Lower lobe of right lung (tissue), 2 donors: ENCODE results near the gene STMP1. TPM values are rescaled to one million over a fixed set of nuclear protein-coding genes. Genes with fewer than 3 reads are reported as not detected.
A peak's percentile ranks its signal among the peaks of the same experiment; 100 is the strongest.

ENCODE experiments used
- ATAC-seq, 2 donors: fragments of 200-7000 bp; cut with Tn5 transposase; one replicate each; pipeline ENCODE4 v1.9.1; 2020 to 2022; ENCODE audit warnings: mild to moderate bottlenecking in 2 of 2, moderate library complexity in 2 of 2
- DNase-seq: peaks from one replicate; pipeline ENCODE4 v3.0.0-alpha.2; 2020
- H3K27ac ChIP-seq: fragments of 200-600 bp; one replicate; pipeline ENCODE4 v1.8.0; 2022
- H3K27me3 ChIP-seq: fragments of 200-600 bp; one replicate; pipeline ENCODE4 v1.8.0; 2022; ENCODE audit warnings: low read depth
- H3K36me3 ChIP-seq: fragments of 200-600 bp; one replicate; pipeline ENCODE4 v1.8.0; 2022; ENCODE audit warnings: mild to moderate bottlenecking
- H3K4me1 ChIP-seq: fragments of 200-600 bp; one replicate; pipeline ENCODE4 v1.8.0; 2022
- H3K4me3 ChIP-seq: fragments of 200-600 bp; one replicate; pipeline ENCODE4 v1.8.0; 2022; ENCODE audit warnings: mild to moderate bottlenecking
- H3K9me3 ChIP-seq: fragments of 200-600 bp; one replicate; pipeline ENCODE4 v1.8.0; 2022
- intact Hi-C: fragments of 100-400 bp; cut with DNase I; formaldehyde crosslinking; loops from one replicate; pipeline ENCODE4 v1.11.0; 2022
- total RNA-seq: library from RNA; stranded (reverse); fragmentation: NEBNext Ultra II Directional; extraction: Animal tissue kit (Norgen Biotek cat#: 25700); gene quantifications from one replicate; pipeline ENCODE4 v1.2.1, GENCODE V29; 2021
- TF ChIP-seq, protein P1 (sequence below): fragments of 200-600 bp; IDR thresholded peaks from one replicate; pipeline ENCODE4 v1.8.0; 2022; ENCODE audit warnings: antibody characterized with exemption, mild to moderate bottlenecking
- donor health status: DM: no; HTN: yes; CAD: no; lungs with severe emphysema.

Gene STMP1
- total RNA-seq, 1 donor from 2014 or later, result 24.3 TPM

DNA sequence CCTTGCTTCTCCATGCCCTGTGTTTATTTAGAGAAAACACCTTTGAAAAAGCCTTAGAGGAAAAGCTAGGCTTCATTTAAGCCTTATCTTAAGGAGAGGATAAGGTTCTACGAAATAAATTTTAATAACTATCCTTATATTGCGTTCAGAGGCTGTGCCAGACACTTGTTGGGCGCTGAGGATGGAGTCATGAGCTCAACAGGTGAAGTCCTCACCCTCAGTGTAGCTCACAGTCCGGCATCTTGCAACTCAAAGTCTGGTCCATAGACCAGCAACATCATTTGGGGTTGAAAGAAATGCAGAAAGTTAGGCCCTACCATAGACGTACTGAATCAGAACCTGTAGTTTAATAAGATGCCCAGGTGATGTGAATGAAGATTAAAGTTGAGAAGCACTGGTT, 3.8 kb upstream of the STMP1 start:
- Histone ChIP-seq H3K36me3 (no peaks in the 10 kb centered on the region), H3K27me3 (no peaks in the 10 kb centered on the region), H3K27ac (no peak overlapping the region), H3K4me3 (no peak overlapping the region), H3K4me1 (peaks cover 25% of the 10 kb centered on the region), H3K9me3 (no peaks in the 10 kb centered on the region)
- TF ChIP-seq, protein P1, sequence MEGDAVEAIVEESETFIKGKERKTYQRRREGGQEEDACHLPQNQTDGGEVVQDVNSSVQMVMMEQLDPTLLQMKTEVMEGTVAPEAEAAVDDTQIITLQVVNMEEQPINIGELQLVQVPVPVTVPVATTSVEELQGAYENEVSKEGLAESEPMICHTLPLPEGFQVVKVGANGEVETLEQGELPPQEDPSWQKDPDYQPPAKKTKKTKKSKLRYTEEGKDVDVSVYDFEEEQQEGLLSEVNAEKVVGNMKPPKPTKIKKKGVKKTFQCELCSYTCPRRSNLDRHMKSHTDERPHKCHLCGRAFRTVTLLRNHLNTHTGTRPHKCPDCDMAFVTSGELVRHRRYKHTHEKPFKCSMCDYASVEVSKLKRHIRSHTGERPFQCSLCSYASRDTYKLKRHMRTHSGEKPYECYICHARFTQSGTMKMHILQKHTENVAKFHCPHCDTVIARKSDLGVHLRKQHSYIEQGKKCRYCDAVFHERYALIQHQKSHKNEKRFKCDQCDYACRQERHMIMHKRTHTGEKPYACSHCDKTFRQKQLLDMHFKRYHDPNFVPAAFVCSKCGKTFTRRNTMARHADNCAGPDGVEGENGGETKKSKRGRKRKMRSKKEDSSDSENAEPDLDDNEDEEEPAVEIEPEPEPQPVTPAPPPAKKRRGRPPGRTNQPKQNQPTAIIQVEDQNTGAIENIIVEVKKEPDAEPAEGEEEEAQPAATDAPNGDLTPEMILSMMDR, result no peak
- DNase-seq (no peak), ATAC-seq (no peak)
- intact Hi-C loops, result no loop called here

DNA sequence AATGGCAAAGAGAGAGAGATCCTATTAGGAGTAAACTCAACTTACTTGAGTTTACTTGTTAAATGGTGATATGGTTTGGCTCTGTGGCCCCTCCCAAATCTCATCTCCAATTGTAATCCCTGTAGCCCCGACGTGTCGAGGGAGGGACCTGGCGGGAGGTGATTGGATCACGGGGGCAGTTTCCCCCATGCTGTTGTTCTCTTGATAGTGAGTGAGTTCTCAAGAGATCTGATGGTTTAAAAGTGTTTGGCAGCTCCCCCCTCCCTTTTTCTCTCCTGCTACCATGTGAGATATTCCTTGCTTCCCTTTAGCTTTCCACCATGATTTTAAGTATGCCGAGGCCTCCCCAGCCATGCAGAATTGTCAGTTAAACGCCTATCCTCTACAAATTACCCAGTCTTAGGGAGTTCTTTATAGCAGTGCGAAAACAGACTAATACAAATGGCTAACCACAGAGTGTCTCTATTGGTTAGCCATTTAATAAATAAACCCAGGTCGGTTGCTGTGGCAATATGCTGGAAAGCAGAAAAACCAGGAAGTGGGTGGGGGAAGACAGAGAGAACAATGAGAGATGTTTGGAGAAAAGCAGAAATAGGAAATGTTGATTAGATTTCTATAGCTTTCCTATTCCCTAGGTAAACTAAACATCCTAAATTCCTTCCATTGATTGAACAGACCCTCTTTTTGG, 3.0 kb upstream of the STMP1 start:
- intact Hi-C loops, result no loop called here
- Histone ChIP-seq H3K4me3 (no peak overlapping the region), H3K9me3 (no peaks in the 10 kb centered on the region), H3K36me3 (no peaks in the 10 kb centered on the region), H3K4me1 (peaks cover 32% of the 10 kb centered on the region), H3K27ac (peak overlapping the region; percentile 59), H3K27me3 (no peaks in the 10 kb centered on the region)
- ATAC-seq (no peak), DNase-seq (no peak)
- TF ChIP-seq, protein P1, result no peak

DNA sequence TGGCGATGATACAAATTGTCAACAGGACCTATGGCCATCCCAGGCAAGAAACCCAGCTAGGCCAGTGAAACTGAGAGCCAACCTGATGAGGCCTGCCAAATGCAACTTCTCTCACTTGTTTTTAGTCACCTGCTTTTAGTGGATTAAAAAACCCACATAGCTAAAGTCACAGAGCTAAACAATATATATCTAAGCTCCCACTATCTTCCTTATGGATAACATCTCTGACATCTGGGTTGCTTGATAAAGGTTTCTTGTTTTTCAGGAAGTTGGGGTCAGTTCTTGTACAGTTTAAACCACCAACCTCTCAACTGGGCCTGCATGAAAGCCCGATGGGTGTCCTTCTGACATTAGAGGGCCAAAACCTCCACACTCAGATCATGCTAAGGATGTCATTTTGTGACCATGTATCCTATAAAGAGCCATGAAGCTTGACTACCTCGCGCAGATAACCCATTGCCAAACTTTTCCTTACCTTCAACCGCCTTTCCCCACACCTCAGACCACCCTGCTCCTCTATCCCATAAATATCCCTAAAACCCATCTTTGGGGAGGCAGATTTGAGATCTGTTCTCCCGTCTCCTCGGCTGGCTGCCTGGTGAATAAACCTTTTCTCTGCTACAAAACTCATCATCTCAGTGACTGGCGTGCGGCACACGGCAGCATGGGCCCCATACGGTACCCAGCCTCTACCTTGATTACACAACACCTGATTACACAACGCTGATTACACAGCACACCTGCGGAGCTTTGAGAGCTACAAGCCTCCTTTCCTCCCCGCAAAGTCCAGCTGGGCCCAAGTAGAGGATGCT, 797 bp upstream of the STMP1 start:
- Histone ChIP-seq H3K9me3 (no peaks in the 10 kb centered on the region), H3K4me3 (peak overlapping the region; percentile 100), H3K36me3 (peaks cover 4% of the 10 kb centered on the region), H3K27ac (peak overlapping the region; percentile 95), H3K4me1 (peaks cover 43% of the 10 kb centered on the region), H3K27me3 (no peaks in the 10 kb centered on the region)
- TF ChIP-seq, protein P1, result no peak
- intact Hi-C loops, result no loop called here
- ATAC-seq, result peak; percentile 73 to 79
- DNase-seq, result no peak

DNA sequence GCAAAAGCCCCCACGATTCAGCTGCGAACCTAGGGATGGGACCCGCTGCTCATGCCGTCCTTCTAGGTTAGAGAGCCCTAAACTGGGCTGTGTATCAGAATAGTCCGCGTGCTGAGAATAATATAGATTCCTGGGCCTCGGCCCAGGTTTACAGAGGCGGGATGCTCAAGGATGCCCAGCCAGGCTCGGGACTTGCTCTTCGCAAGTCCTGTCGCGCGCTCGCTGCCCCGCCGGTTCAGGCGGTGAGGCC, 266 bp upstream of the STMP1 start:
- intact Hi-C loops, result no loop called here
- H3K4me3 ChIP-seq, result peak overlapping the region; percentile 100
- peak overlapping the region; percentile 95 for H3K27ac ChIP-seq
- ATAC-seq, result no peak
- H3K27me3 ChIP-seq, result no peaks in the 10 kb centered on the region
- no peaks in the 10 kb centered on the region for H3K9me3 ChIP-seq
- H3K4me1 ChIP-seq, result peaks cover 43% of the 10 kb centered on the region
- H3K36me3 ChIP-seq, result peaks cover 4% of the 10 kb centered on the region
- TF ChIP-seq, protein P1, result no peak
- DNase-seq, result no peak

DNA sequence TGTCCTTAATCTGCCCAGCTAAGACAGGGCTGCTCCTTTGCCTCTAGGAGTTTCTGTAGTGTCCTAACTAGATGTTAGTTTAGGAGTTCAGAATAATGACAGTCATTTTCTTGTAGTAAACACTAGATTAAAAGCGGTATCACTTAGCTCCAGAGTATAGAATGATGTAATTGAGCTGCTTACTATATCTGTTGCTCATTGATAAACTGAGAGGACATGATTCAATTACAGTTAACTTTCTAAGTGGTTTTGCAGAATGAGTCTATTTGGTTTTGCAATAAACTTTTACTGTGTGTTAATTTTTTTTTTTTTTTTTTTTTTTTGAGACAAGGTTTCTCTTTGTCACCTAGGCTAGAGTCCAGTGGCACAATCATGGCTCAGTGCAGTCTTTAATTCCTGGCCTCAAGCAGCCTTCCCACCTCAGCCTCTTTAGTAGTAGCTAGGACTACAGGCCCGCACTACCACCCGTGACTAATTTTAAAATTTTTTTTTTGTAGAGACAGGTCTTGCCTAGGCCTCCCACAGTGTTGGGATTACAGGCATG, 1.8 kb downstream of the STMP1 start:
- H3K9me3 ChIP-seq, result no peaks in the 10 kb centered on the region
- TF ChIP-seq, protein P1, result no peak
- H3K4me1 ChIP-seq, result peaks cover 42% of the 10 kb centered on the region
- H3K27ac ChIP-seq, result no peak overlapping the region
- DNase-seq, result no peak
- no peak overlapping the region for H3K4me3 ChIP-seq
- H3K27me3 ChIP-seq, result no peaks in the 10 kb centered on the region
- peaks cover 4% of the 10 kb centered on the region for H3K36me3 ChIP-seq
- intact Hi-C loops, result no loop called here
- ATAC-seq, result no peak
